GM21381 (cell line): ENCODE results near the gene BMPR1A.
"Not testable (repeated sequence)": the region's sequence is repeated elsewhere in the genome, so short reads cannot be mapped to it uniquely, and the experiment has no call there.

Experiments
- ATAC-seq: cut with Tn5 transposase; IDR thresholded peaks from one replicate; pipeline ENCODE4 v1.9.1; 2021; ENCODE audit warnings: mild to moderate bottlenecking, moderate library complexity; ENCODE audit not compliant: unreplicated experiment

The BMPR1A gene

DNA sequence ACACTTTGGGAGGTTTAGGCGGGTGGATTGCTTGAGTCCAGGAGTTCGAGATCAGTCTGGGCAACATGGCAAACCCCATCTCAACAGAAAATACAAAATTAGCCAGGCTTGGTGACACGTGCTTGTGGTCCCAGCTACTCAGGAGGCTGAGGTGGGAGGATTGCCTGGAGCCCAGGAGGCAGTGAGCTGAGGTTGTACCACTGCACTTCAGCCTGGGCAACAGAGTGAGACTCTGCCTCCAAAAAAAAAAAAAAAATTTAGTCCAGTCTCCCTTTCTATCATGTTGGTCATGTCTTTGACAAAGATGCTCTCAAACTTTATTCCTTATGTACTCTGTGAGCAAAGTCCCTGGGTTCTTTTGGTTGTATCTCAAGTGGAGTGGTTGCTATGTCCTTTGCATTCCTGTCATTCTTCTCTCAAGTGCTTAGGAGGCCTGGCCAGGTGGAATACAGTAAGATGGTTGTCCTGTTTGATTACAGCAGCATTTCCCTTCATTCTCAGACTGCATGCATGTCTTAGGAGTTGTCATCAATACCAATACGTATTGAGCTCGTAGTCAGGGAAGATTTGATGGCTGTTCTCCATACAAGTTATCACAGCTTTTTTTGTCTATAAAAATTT is 115.3 kb downstream of the BMPR1A start:
- ATAC-seq = no peak

DNA sequence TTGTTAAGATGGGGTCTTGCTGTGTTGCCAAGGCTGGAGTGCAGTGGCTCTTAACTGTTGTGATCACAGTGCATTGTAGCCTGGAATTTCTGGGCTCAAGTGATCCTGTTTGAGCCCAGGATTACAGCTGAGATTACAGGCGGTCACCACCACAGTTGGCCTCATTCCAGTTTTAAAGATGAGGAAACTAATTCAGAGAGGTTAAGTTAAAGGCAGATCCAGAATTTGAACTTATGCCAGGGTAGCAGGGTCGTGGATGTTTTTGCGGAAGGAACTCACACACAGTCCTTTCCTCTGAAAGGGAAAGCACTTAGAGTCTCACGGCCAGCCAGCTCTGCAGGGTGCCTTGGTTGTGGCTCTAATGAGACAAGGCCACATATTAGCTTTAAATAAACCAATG is 116.3 kb downstream of the BMPR1A start:
- ATAC-seq = peak; percentile 74

DNA sequence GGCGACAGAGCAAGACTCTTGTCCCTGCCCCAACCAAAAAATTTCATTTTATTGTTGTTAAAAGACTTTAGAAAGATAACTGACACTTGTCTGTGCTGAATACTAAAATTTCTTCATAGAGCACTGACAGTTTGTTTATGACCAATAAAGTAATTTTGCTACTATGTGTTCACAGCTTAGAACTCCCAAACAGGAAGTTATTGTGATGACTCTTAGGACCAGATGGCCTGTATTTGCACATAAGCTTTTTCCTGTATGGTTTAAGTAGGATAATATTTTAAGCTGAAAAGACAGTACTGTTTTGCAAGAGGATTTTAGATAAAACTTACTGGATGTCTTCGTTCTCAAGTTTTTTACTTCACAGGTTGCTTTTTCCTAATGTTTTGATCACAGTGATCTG is 120.3 kb downstream of the BMPR1A start:
- no peak for ATAC-seq

DNA sequence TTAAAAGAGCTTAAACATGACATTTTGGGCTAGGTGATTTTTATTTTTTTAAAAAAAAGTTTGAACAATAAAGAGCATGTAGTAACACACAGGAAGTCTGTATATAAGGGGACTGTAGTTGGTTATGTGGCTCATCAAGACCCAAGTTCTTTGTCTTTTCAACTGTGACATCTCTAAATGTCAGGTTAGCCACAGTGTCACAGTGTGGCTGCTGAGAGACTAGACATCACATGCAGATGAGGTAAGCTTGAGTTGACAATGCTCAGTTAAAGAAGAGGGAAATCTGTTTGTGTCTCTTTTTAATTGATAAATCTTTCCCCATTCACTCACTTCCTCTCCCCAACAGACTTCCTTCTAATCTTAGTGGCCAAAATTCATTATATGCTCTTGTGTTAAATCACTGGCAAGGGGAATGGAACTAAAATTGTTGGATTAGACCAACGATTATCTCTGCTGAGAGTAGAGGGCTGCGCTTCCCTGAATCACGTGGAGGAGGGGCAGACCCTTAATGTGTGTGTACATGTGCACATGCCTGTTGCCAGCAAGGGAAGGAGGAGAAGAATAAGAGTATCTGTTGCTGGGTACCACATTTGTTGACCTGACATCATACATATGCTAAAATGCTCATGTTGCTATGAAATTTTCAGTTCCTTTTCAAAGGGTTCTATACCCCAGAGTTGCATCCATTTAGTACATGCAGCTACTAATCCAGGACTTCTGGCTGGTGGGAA is 122.7 kb downstream of the BMPR1A start:
- ATAC-seq = no peak

DNA sequence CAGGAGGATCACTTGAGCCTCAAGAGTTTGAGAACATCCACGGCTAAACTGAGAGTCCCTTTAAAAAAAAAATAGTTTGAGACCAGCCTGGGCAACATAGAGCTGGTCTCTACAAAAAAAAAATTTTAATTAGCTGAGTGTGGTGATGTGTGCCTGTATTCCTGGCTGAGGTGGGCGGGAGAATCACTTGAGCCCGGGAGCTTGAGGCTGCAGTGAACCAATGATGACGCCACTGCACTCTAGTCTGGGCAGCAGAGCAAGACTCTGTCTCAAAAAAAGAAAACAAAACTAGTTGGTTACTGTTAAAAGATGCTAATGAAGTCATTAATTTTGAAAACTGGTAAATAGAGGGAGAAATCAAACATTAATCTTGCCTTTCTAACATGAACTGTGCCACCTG is 124.6 kb downstream of the BMPR1A start:
- ATAC-seq = no peak

DNA sequence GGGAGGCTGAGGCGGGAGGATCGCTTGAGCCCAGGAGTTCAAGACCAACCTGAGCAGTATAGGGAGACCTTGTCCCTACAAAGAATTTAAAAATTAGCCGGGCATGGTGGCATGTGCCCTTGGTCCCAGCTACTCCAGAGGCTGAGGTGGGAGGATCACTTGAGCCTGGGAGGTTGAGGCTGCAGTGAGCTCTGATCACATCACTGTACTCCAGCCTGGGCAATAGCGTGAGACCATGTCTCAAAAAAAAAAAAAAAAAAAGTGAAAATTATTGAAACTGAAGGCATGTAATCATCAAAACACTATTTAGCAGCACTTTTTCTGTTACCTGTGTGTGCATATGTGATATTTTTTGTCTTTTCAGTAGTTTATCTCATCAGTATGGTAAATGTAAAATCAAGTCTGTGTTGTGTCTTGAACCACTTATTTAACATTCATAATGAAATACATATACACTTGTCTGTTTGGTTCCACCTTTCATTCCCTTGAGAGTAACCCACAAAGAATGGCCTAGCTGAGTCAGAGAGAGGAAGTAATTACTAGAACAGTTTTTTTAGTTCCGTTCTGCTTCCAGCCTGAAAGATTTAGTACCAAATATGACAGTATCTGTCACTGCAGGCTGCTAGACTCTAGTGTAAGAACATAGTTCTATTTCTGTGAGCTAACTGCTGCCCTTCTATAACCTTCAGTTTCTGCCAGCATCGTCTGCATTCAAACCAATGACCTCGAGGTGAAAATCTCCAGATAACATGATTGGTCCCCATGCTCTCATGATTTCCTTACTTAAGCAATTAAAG is 132.4 kb downstream of the BMPR1A start:
- peak; percentile 97 for ATAC-seq

DNA sequence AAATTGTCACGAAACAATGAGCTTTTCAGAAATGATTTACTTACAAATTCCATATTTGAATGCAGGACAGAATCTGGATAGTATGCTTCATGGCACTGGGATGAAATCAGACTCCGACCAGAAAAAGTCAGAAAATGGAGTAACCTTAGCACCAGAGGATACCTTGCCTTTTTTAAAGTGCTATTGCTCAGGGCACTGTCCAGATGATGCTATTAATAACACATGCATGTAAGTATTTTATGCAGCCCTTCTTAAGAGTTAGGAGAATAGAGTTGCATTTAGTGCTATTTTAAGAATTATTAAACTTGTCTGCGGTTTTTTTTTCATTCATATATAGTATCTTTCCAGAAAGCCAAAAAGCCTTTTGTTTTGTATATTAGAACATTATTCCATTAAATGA is 133.6 kb downstream of the BMPR1A start:
- no peak for ATAC-seq

DNA sequence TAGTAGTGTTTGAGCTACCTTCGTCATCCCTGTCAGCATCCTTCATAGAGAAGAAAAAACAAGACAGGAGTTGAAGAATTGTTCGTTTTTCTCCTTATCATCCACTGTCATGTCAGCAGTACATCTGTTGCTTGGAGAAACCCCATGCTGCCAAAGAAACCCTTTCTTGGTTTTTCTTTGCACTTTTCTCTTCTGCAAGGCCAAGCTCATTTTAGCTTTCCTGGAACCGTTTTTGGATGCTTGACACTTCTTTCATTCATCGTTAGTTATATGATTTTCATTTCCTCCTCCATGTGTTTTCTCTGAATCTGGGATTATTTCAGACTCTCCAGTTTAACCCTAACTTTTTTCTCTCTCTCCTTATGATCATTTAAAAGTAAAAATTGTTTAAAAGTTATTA is 142.1 kb downstream of the BMPR1A start:
- ATAC-seq = no peak

DNA sequence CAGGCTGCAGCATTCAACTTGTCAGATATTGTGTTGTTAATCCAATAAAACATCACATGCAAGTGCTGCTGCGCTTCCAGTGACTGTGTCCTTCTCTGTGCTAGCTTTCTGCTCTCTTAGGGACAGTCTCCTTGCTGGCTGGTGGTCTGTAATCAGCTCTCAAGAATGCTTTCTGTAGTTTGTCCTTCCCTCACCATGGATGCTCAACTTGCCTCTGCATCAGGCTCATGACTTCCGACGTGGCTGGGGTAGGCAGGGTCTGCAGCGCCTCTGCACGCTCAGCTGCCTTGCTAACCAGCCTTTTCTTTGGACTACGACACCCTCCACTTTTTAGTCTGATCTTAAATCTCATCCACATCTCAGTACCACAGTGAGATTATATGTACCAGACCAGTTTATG is 142.7 kb downstream of the BMPR1A start:
- no peak for ATAC-seq

DNA sequence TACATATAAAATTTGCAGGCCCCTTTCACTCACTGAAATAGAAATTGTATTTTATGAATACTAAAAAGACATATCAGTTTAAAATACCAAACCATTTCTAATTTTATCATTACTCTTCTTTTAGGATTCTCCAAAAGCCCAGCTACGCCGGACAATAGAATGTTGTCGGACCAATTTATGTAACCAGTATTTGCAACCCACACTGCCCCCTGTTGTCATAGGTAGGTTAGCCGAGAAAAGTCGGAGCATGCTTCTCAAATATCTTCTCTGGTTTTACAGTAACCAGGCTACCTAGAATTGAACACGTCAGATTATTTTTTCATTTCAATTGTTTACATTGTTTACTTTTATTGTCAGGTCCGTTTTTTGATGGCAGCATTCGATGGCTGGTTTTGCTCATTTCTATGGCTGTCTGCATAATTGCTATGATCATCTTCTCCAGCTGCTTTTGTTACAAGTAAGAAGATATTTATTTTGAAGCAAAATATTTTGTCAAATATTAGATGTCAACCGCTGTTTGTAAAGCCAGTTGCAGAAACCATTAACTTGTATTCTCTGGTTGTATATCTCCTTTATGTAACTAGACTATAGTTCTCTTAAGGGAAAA is 143.4 kb downstream of the BMPR1A start:
- ATAC-seq = no peak

DNA sequence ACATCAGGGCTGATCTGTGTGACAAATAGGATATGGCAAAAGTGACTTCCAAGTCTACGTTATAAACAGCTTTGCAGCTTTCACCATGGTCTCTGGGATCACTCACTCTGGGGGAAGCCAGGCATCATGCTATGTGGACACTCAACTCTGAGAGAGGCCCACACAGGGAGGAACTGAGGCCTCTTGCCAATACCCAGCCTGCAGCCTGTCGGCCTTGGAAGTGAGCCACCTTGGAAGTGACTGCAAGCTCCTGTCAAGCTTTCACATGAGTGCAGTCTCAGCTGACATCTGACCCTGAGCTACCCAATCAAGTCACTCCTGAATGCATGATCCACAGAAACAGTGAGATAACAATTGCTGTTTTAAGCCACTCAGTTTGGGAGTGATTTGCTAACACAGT is 144.5 kb downstream of the BMPR1A start:
- no peak for ATAC-seq

DNA sequence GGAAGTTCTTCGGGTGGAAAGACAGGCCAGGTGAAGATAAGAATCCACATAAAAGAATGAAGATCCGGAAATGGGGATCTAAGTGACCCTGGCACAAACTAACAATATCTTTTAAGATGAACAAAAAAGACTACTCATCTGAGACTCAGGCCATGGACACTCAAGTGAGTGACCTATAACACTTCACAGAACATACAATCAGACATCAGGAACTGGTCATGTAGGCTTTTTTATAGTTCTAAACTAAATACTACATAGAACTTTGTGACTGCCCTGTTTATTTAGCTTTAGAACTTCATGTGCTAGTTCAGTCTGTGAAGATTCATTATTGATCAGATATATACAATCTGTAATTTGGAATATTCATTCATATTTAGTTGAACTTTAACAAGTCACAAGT is 148.2 kb downstream of the BMPR1A start:
- ATAC-seq = no peak

DNA sequence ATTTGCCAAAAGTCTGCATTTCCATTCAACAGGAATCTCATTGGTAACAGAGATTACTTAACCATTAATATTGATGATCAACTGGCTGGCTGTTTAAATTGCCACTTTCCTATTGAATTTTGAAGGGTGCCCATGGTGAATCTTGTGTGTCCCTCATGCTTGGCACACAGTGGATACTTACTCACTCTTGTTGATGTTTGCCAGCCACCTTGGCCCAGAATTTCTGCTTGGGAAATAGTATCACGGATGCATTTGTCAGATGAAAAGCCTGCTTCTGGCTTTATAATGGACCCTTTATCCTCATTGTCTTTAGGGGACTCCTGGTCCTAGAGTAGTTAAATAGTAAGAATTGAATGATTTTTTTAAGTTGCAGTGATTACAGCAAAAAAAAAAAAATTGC is 149.0 kb downstream of the BMPR1A start:
- ATAC-seq = no peak

DNA sequence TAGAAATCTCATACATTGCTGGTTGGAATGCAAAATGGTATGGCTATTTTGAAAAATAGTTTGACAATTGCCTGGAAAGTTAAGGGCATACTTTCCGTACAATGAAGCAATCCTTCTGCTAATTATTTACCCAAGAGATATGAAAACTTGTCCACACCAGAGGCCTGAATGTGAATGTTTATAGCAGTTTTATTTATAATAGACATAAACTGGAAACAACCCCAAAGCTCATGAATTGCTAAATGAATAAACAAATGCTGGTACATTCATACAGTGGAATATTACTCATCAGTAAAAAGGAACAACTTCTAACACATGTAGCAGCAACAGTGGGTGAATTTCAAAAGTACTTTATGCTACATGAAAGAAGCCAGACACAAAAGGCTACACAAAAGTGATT is 158.3 kb downstream of the BMPR1A start:
- ATAC-seq = no peak

DNA sequence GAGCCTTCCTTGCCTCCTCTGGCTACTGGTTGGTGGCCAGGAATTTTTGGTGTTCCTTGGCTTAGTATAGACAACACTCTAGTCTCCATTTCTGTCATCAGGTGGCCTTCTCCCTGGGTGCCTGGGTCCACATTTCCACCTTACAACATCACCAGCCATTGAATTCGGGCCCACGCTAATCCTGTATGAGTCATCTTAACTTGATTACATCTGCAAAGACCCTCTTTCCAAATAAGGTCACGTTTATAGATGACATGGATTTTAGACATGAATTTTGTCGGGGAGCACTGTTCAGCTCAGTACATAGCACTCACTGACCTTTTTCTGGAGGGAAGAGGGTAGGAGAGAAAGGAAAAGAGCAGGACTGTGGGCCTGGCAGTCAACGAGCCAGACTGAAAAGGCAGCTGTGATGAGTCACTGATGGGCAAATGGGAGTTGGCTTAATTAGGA is 161.6 kb downstream of the BMPR1A start:
- no peak for ATAC-seq

DNA sequence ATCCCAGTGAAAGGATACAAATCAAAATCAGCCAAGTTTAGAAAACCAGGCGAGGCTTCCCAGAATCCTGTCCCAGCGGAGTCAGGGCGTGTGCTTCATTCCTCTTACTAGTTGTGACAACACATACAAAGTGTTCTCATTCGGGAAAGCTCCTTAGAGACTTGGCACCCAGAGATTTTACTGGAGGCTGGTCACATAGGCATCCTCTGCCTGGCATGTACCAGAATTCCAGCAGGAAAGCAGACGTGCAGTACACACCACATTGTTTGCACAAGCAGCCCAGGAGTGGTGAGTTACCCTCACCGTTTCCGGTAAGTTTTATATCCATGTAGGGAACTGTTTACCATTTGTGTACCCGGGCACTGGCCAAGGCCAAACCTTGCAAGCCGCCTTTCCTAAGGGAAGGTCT is 166.1 kb downstream of the BMPR1A start:
- ATAC-seq = no peak

DNA sequence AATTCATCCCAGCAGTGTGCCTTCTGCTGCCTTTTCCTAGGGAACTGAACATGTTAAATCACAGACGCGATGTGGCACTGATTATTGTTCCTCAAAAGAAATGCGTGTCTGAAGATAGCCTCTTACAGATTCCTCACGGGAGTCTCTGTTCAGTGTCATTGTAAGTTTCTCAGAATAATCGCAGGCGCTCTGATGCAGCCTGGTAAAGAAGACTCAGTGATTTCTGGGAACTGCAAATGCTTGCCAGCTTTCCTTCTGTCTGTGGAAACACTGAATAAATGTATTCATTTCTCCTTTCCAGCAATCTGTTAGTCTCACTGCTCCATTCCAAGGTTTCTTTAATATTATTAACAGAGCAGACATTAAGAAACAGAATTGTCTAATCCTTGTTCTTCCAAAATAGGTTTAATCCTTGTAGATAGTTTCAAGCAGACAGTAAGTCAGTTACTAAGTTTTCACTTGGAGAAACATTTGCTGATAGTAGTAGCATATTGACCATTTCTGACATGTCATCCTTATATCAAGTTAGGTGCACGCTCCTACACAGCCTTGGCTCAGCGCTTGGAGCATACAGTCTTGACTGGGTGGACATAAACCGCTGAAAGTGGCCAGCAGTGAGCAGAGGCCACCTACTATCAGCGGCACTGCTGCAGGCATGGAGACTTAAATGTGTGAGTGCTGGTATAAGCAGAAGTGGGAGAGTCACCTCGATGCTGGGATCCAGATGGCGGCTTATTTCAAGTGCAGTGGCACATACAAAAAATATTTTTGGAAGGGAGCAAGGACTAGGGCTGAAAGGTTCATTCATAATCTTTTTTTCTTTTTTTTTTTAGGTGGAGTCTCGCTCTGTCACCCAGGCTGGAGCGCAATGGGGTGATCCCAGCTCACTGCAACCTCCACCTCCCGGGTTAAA is 173.3 kb downstream of the BMPR1A start:
- no peak for ATAC-seq

DNA sequence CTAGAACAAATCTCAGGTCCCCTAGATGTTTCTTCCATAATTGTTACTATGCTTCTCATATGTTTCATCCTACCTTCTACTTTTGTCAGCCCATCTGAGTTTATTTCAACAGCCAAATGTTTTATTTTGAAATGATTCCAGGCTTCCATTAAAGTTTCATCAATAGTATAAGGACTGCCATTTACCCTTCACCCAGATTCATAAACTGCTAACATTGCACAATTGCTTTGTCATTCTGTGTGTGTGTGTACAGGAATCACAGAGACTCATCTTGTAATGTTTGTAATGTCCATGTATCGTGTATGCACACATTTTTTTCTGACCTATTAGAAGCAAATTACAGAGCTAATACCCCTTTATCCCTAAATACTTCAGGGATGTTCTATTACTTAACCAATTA is 175.5 kb downstream of the BMPR1A start:
- no peak for ATAC-seq

DNA sequence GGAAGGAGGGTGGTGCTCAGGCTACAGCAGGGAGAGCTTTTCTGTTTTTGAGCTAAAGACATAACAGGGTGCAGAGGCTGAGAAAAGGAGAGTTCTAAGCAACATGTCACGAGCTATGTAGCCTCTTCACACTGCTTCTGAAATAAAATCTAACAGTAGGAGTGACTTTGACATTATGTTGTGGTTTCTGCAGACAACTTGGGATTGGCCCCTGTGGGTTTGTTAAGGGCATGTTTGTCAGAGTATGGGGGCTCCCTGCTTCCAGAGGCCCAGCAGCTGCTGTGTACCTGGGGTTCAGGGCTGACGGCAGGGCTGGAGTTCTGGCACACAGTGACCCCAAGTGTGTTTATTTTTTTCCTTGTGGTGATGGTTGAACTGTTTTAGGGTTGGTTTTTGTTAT is 176.3 kb downstream of the BMPR1A start:
- ATAC-seq = no peak

DNA sequence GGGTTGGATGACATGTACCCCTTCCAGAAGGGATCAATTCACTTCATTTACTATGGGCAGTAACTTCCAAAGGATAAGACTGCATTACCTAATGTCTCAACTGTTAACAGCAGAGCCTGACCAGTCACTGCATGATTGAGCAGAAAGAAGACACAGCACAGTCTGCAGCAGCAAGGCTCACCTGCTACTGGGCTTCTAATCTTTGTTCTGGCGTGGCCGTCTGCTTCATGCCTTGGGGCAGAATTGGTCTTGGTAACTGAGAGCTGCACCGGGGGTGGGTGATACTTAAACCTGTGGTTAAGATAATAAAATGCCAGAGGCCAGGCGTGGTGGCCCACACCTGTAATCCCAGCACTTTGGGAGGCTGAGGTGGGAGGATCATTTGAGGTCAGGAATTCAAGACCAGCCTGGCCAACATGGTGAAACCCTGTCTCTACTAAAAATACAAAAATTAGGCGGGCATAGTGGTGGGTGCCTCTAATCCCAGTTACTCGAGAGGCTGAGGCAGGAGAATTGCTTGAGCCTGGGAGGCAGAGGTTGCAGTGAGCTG is 177.8 kb downstream of the BMPR1A start:
- ATAC-seq = not testable (repeated sequence)
